Tibial nerve (tissue), 4 donors: ENCODE data around the gene ICE2. TPM values are rescaled to one million over a fixed set of nuclear protein-coding genes. Genes with fewer than 3 reads are reported as not detected.

Experiments used
- DNase-seq, 2 donors: peaks; one replicate each; pipeline ENCODE4 v3.0.0-alpha.2; 2019; ENCODE audit warnings: low spot score in 2 of 2
- H3K27ac ChIP-seq, 4 donors: fragments of 200-600 bp; sonication (generic) in 3 of 4; one replicate each; pipeline ENCODE4 v1.5.1; 2017 to 2019; ENCODE audit warnings: mild to moderate bottlenecking in 1 of 4
- H3K27me3 ChIP-seq, 2 donors: fragments of 200-600 bp; sonication (generic) in 1 of 2; one replicate each; pipeline versions ENCODE4 v1.5.1 to v1.6.0; 2017 to 2019
- H3K36me3 ChIP-seq, 3 donors: fragments of 200-600 bp; sonication (generic); one replicate each; pipeline ENCODE4 v1.5.1; 2018 to 2019
- H3K4me1 ChIP-seq, 4 donors: fragments of 200-600 bp; sonication (generic) in 3 of 4; one replicate each; pipeline ENCODE4 v1.5.1; 2017 to 2019
- H3K4me3 ChIP-seq, 4 donors: fragments of 200-600 bp; sonication (generic) in 3 of 4; one replicate each; pipeline ENCODE4 v1.5.1; 2017 to 2019; ENCODE audit warnings: mild to moderate bottlenecking in 1 of 4, moderate library complexity in 1 of 4
- H3K9me3 ChIP-seq, 4 donors: fragments of 200-600 bp; sonication (generic) in 3 of 4; one replicate each; pipeline ENCODE4 v1.5.1; 2017 to 2019
- EP300 ChIP-seq, 2 donors: sonication (generic); formaldehyde crosslinking; IDR thresholded peaks; one replicate each; pipeline ENCODE4 v1.6.1; 2017; ENCODE audit warnings: antibody characterized with exemption in 2 of 2, mild to moderate bottlenecking in 1 of 2
- POLR2A ChIP-seq, 2 donors: fragments of 450-650 bp; IDR thresholded peaks; one replicate each; pipeline ENCODE4 v1.6.1; 2017; ENCODE audit warnings: antibody characterized with exemption in 2 of 2, mild to moderate bottlenecking in 2 of 2, moderate library complexity in 2 of 2
- WGBS, 2 donors: methylation state at CpG; one replicate each; pipeline ENCODE4 v1.1.5; 2018; 5-methylcytosine and 5-hydroxymethylcytosine counted together
- total RNA-seq, 4 donors: library from RNA; depleted of rRNA; stranded (reverse); fragments of >200 nt; gene quantifications; one replicate each; pipeline ENCODE4 v1.1.0, GENCODE V29; 2016
- TF ChIP-seq, protein P1 (sequence below), 5 experiments: fragments of 200-600 bp in 3 of 5; fragments of 450-650 bp in 2 of 5; sonication (generic) in 3 of 5; IDR thresholded peaks; one replicate each; pipeline ENCODE4 v1.5.1; 2016 to 2019; ENCODE audit warnings: antibody characterized with exemption in 5 of 5, mild to moderate bottlenecking in 3 of 5, moderate library complexity in 2 of 5

The ICE2 gene
- total RNA-seq, 4 donors from 2014 or later = 23.9 to 44.1 (median 26.0) TPM

DNA sequence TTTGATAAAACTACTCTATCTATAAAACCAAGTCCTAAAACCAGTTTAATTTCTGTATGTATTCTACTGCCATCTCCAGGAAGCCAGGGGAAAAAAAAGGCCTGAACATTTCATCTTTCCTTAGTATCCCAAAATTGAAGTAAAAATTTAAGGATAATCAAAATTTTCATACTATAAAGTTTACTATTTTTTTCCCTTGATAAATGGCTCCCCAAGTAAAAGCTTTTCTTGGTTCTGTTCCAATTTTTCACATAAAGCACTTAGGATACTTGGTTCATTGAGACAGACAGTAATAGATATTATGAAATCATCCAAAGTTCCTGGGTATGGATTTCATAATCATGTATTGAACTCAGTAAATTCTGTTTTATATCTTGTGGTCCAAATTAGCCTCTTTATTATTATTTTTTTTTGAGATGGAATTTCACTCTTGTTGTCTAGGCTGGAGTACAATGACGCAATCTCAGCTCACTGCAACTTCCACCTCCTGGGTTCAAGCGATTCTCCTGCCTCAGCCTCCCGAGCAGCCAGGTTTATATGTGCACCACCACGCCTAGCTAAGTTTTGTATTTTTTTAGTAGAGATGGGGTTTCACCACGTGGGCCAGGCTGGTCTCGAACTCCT is 34.5 kb downstream of the ICE2 start:
- H3K9me3 ChIP-seq = no peaks in the 10 kb centered on the region
- peaks cover 0 to 34% (median 0%) of the 10 kb centered on the region in 4 donors for H3K4me1 ChIP-seq
- H3K27me3 ChIP-seq = no peaks in the 10 kb centered on the region
- 84 to 91% methylated on average over 6 of the region's 6 CpGs for WGBS, 2 donors
- TF ChIP-seq POLR2A (IDR thresholded peaks at IDR 0.05) (no peak), EP300 (IDR thresholded peaks at IDR 0.05) (no peak)
- TF ChIP-seq, protein P1, sequence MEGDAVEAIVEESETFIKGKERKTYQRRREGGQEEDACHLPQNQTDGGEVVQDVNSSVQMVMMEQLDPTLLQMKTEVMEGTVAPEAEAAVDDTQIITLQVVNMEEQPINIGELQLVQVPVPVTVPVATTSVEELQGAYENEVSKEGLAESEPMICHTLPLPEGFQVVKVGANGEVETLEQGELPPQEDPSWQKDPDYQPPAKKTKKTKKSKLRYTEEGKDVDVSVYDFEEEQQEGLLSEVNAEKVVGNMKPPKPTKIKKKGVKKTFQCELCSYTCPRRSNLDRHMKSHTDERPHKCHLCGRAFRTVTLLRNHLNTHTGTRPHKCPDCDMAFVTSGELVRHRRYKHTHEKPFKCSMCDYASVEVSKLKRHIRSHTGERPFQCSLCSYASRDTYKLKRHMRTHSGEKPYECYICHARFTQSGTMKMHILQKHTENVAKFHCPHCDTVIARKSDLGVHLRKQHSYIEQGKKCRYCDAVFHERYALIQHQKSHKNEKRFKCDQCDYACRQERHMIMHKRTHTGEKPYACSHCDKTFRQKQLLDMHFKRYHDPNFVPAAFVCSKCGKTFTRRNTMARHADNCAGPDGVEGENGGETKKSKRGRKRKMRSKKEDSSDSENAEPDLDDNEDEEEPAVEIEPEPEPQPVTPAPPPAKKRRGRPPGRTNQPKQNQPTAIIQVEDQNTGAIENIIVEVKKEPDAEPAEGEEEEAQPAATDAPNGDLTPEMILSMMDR (IDR thresholded peaks at IDR 0.05) = peak in 4 of 5 experiments; percentile 53 to 63 (median 59)
- no peak overlapping the region for H3K27ac ChIP-seq
- H3K36me3 ChIP-seq = peaks cover 0 to 27% (median 0%) of the 10 kb centered on the region in 3 donors
- no peak overlapping the region for H3K4me3 ChIP-seq
- DNase-seq = no peak

DNA sequence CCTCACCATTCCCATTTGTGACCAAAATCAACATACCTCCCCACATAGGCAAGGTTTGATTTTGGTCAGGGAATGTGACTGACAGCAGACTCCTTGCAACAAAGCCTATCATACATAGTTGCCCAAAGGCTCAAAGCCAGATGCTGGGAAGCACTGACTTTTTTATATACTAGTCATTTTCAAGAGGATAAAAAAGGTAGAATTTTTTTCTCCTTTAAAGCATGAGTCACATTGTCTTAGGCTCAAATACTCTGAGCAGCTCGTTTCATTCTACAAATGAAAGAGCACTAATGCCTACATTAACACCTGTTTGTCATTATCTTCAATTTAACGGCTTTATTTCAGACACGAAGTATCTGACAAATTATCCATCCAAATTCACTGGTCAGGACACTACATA is 36.2 kb downstream of the ICE2 start:
- H3K4me3 ChIP-seq = no peak overlapping the region
- no peaks in the 10 kb centered on the region for H3K9me3 ChIP-seq
- TF ChIP-seq, protein P1 (IDR thresholded peaks at IDR 0.05) = no peak
- TF ChIP-seq POLR2A (IDR thresholded peaks at IDR 0.05) (no peak), EP300 (IDR thresholded peaks at IDR 0.05) (no peak)
- H3K27me3 ChIP-seq = no peaks in the 10 kb centered on the region
- no peak for DNase-seq
- peaks cover 0 to 34% (median 0%) of the 10 kb centered on the region in 4 donors for H3K4me1 ChIP-seq
- peaks cover 0 to 26% (median 0%) of the 10 kb centered on the region in 3 donors for H3K36me3 ChIP-seq
- 61 to 64% methylated on average over 3 of the region's 3 CpGs for WGBS, 2 donors
- H3K27ac ChIP-seq = peak overlapping the region in 1 of 4 donors; percentile 23

DNA sequence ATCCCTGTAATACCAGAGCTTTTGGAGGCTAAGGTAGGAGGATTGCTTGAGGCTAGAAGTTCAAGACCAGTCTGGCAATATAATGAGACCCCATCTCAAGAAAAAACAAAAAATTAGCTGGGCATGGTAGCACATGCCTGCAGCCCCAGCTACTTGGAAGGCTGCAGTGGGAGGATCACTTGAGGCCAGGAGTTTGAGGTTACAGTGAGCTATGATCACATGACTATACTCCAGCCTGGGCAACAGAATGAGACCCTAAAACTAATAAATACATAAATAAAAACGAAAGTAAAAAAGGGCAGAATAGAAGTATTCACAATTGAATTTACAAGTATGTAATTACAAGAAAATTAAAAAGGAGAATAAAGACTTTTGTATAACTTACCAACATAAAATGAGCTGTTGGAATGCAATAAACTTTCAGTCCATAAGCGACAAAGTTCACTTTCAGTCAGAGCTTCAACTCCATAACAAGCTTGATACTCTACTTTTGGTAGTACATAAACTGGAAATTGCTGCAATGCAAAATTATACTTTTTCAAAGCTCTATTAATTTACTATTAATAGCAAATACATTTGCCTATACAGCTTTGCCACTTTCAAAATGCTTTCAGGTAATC is 36.8 kb downstream of the ICE2 start:
- Histone ChIP-seq H3K4me1 (peaks cover 0 to 34% (median 0%) of the 10 kb centered on the region in 4 donors), H3K36me3 (peaks cover 0 to 27% (median 0%) of the 10 kb centered on the region in 3 donors), H3K27me3 (no peaks in the 10 kb centered on the region), H3K9me3 (no peaks in the 10 kb centered on the region), H3K4me3 (no peak overlapping the region), H3K27ac (no peak overlapping the region)
- DNase-seq = no peak
- WGBS, 2 donors = 55 to 59% methylated on average over 2 of the region's 2 CpGs
- TF ChIP-seq, protein P1 (IDR thresholded peaks at IDR 0.05) = no peak
- TF ChIP-seq EP300 (IDR thresholded peaks at IDR 0.05) = no peak
- no peak for TF ChIP-seq POLR2A (IDR thresholded peaks at IDR 0.05)

DNA sequence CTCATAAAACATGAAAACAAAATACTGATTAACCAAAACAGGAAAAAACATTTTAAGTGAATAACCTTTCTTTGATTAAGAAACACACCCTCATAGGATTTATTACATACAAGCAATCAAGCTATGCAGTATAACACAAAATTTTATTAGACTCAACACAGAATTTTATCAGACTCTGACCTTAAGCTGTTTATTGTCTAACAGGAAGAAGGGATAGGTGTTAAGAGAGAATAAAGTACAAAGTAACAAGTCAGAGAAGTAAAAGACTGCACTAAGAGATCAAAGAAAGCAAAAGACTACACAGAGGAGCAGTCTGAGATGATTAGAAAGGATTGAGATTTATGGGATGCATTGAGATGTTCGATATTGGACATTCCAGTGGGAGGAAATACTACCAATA is 37.6 kb downstream of the ICE2 start:
- DNase-seq = no peak
- Histone ChIP-seq H3K4me3 (no peak overlapping the region), H3K27ac (no peak overlapping the region), H3K27me3 (no peaks in the 10 kb centered on the region), H3K36me3 (peaks cover 0 to 27% (median 0%) of the 10 kb centered on the region in 3 donors), H3K9me3 (no peaks in the 10 kb centered on the region), H3K4me1 (peaks cover 0 to 34% (median 0%) of the 10 kb centered on the region in 4 donors)
- WGBS, 2 donors = 42% methylated on average over 1 of the region's 1 CpG
- TF ChIP-seq, protein P1 (IDR thresholded peaks at IDR 0.05) = no peak
- TF ChIP-seq POLR2A (IDR thresholded peaks at IDR 0.05) = no peak
- no peak for TF ChIP-seq EP300 (IDR thresholded peaks at IDR 0.05)

DNA sequence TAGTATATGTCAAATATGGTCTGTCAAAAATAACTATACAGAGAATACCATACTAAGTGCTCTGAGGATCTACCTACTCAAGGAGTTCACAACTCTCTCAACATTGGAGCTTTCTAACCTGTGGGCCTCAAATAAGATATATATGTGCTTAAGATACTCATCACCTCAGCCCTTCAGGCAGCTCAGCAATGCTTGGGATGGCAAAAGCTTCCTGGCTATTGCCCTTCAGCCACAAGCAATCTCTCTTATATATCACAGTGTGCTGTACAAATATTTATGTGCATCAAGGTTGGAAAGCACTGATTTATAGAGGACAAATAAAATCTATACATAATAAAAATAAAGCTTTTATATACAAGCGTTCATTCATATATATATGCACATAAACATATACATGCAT is 40.3 kb downstream of the ICE2 start:
- 89 to 96% methylated on average over 1 of the region's 1 CpG for WGBS, 2 donors
- no peak overlapping the region for H3K4me3 ChIP-seq
- TF ChIP-seq, protein P1 (IDR thresholded peaks at IDR 0.05) = no peak
- TF ChIP-seq EP300 (IDR thresholded peaks at IDR 0.05) (no peak), POLR2A (IDR thresholded peaks at IDR 0.05) (no peak)
- peaks cover 0 to 22% (median 0%) of the 10 kb centered on the region in 4 donors for H3K4me1 ChIP-seq
- H3K27me3 ChIP-seq = no peaks in the 10 kb centered on the region
- no peak overlapping the region for H3K27ac ChIP-seq
- peaks cover 0 to 47% (median 0%) of the 10 kb centered on the region in 3 donors for H3K36me3 ChIP-seq
- no peak for DNase-seq
- H3K9me3 ChIP-seq = no peaks in the 10 kb centered on the region
